ENCODE data around the gene KRTAP5-3.
"Not testable (repeated sequence)": the region's sequence is repeated elsewhere in the genome, so short reads cannot be mapped to it uniquely, and the experiment has no call there.

Gene KRTAP5-3

GRCh38 chr11:1575756-1576155 is 32.5 kb downstream of the KRTAP5-3 start:
- not testable (repeated sequence) for DNase-seq

GRCh38 chr11:1574933-1575242 is 33.4 kb downstream of the KRTAP5-3 start:
- no peak for DNase-seq

- DNase-seq = no peak
Observed at GRCh38 chr11:1574238-1574932, 33.9 kb downstream of the KRTAP5-3 start.

GRCh38 chr11:1573903-1574237 is 34.4 kb downstream of the KRTAP5-3 start:
- DNase-seq = no peak

GRCh38 chr11:1573077-1573902 is 35.0 kb downstream of the KRTAP5-3 start:
- no peak for DNase-seq

- no peak for DNase-seq
Observed at GRCh38 chr11:1572197-1573076, 35.8 kb downstream of the KRTAP5-3 start, which contains the start of gene DUSP8. Gene DUSP8, minus strand, starts transcription at chr11:1572271. Its CDS starts 6,445 bp downstream, at chr11:1565826.

GRCh38 chr11:1571760-1572196 is 36.5 kb downstream of the KRTAP5-3 start:
- DNase-seq = no peak

GRCh38 chr11:1570896-1571759 is 37.1 kb downstream of the KRTAP5-3 start:
- no peak for DNase-seq

DNA sequence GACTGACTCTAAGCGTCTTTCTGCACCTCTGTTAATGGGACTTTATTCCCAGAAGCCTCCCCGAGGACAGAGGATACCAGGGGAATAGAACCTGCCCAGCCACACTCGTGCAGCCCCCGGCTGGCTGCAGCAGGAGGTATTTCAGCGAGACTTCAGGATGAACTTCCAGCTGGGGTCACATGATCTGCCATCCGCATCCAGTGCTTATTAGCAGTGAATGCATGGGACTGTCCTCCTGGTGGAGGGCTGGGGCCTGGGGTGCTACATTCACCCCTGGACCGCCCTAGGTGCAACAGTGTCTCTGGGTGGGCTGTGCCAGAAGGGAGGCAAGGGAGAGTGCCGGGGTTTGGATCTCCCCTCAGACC is 37.8 kb downstream of the KRTAP5-3 start:
- DNase-seq = no peak

GRCh38 chr11:1570001-1570453 is 38.2 kb downstream of the KRTAP5-3 start:
- DNase-seq = no peak

DNA sequence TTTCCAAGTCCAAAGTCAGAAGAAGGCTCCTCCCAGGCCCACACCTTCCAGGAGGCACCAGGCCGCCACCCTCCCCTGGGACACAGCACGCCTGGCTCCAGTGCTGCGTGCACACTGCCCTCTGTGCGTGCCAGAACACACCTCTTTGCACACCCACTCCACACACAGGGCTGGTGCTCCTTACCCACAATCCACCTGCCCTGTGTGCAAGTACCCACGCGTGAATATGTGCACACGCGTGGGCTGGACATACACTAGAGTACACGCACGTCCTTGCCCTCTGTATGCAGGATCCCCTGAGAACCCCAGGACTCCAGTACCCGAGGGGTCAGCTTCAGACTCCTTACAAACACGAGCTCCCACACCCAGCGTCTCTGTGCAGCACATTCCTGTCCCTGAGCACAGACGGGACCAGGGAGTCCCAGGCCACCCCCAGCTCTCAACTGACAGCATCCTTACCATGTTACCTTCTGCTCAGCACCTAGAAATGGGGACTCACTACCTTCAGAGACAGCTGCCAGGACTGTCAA is 38.9 kb downstream of the KRTAP5-3 start:
- DNase-seq = no peak

GRCh38 chr11:1568441-1568911 is 39.8 kb downstream of the KRTAP5-3 start:
- no peak for DNase-seq

DNA sequence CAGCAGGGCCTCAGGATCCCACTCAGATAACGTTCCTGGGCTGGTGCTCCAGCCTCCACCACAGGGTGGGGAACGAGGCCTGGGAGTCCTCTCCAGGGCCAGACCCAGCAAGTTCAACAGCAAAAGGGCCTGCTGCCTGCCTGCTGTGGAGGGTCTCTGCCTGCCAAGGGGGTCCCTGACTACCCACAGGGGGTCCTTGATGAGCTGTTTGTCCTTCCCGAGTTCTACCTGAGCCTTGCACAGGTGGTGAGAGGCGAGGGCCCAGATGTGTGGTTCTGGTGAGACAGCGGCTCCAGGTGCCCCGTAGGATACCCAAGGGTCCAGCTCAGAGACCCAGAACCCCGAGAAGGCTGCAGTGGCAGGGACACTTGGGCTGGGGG is 40.6 kb downstream of the KRTAP5-3 start:
- DNase-seq = no peak

DNA sequence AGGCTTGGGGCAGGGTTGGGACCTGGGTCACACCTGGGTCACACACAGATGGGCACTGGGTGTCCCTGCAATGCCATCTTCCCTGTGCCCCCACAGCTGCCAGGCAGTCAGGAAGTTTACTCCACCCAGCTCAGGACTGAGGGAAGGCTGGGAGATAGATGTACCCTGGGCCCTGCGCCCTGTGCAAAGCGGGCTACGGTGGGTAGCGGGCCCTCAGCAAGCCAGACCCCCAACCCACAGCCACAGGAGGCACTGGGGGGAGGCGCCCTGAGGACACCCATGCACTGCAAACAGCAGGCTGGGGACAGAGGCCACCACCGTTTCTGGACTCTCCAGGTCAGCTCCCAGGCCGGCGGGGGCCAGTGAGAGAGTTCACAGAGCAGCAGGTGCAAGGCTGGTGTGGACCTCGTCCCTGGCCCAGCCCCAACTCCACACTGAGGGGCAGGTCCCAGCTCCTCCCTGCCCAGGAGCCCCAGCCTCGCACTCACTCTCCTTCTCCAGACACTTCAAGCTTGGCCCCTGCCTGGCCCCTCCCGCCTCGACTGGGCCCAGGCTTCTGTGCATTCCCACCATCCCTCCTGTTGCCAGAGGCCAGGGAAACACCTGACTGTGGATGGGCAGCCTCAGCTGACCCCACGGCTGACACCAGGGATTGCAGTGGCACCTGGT is 41.1 kb downstream of the KRTAP5-3 start:
- no peak for DNase-seq

- DNase-seq = no peak
Observed at GRCh38 chr11:1566381-1567051, 41.7 kb downstream of the KRTAP5-3 start.

- DNase-seq = no peak
Observed at GRCh38 chr11:1565904-1566247, 42.4 kb downstream of the KRTAP5-3 start.

- no peak for DNase-seq
Observed at GRCh38 chr11:1565173-1565903, 42.9 kb downstream of the KRTAP5-3 start.

DNA sequence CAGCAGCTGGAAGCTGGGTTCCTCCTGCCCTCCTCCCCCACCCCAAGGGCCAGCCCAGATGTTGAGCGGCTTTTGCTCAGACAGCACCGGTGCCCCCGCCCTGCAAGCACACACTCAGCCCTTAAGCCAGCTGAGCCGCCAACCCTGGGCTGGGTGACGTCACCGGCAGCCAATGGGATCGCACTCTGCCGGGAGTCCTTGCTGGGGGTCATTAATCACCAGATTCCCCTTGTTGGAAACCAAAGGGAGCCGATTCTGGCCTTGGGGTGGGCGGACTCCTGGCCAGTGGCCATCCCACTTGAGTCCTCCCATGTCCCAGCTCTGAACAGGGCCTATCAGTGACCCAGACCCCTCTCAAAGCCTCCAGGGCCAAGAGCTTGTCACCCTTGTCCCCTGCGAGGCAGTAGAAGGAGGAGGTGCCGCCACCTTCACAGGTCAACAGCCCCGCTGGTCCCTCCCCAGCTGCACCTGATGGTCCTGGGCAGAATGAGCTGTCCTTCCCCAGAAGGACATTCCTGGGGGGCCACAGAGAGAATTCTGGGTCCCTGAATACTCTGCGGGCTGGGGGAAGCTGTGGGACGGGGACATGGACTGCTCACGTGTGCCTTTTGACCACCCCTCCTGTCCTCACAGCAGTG is 43.6 kb downstream of the KRTAP5-3 start:
- DNase-seq = no peak

DNA sequence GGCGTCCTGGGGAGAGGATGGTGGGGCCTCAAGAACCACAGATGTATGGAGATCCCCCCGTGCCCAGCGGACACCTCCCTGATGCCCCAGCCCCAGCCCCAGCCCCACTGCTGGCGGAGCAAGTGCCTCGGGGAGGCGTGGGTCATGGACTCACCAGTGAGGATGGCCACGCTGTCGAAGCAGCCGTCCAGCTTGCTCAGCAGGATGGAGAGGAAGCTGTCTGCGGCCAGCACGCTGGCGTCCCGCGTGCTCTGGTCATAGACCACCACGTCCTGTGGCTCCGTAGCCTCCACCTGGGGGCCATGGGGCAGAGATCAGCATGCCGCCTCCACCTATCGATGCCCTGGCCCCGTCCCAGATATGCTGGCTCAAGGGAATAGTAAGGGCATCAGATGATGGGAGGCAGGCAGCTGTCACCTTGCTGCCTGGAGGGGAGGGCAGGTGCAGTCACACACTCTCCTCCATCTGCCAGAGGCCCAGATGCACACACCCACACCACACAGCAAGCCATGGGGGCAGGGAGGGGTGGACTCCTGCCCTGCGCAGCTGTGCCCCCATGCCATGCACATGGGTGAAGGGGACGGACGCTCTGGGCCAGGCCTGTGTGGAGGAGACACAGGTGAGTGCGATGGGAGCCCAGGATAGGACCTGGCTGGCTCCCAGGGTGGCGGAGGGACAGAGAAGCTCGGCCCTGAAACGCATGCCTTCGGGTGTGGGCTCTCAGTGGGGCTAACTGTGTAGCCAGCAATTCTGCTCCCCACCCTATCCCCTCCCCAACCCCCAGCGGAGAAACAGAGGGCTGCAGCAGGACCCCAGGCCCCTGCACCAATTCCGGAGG is 44.3 kb downstream of the KRTAP5-3 start:
- DNase-seq = no peak

Data from GF-D8 (cell line).